ENCODE results near the gene ALG14. TPM values are rescaled to one million over a fixed set of nuclear protein-coding genes. Genes with fewer than 3 reads are reported as not detected.

Gene ALG14
- total RNA-seq, 3 donors from 2014 or later = 1.2 to 1.6 (median 1.4) TPM

DNA sequence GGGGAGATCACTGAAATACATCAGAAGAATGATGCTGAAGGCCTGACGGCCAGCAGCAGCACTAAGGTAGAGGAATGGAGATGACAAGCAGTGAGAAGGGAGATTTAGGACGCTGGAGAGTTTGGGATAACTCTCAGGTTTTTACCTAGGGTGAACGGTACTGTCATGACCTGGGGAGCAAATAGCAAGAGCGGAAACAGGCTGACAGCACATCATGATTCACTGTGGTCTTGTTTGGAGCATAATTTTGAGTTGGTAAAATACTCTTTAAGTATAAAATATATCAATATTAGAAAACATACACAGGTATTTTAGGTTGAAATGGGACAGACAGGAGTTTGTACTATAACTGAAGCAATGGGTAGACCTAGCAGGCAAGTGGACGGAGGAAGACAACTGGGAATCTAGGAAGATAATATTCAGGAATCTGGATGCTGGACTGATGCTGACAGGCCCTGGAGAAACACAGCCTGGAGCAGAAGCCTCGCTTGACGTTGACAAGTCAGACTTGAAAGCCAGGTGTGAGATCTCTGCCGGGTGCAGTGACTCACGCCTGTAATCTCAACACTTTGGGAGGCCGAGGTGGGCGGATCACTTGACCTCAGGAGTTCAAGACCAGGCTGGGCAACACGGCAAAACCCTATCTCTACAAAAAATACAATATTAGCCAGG lies 33.3 kb downstream of the ALG14 start:
- no peaks in the 10 kb centered on the region for H3K9me3 ChIP-seq
- intact Hi-C loops (cut with DNase I; ENCODE audit: low total_unique reads) = loop anchor here (10.0 kb wide), 1 partner anchor 185 kb away; no protein-coding TSS in a partner anchor
- no peak overlapping the region for H3K27ac ChIP-seq
- TF ChIP-seq POLR2A (IDR thresholded peaks at IDR 0.05) = no peak
- no peak for TF ChIP-seq POLR2AphosphoS5 (IDR thresholded peaks at IDR 0.05)
- TF ChIP-seq, protein P1, sequence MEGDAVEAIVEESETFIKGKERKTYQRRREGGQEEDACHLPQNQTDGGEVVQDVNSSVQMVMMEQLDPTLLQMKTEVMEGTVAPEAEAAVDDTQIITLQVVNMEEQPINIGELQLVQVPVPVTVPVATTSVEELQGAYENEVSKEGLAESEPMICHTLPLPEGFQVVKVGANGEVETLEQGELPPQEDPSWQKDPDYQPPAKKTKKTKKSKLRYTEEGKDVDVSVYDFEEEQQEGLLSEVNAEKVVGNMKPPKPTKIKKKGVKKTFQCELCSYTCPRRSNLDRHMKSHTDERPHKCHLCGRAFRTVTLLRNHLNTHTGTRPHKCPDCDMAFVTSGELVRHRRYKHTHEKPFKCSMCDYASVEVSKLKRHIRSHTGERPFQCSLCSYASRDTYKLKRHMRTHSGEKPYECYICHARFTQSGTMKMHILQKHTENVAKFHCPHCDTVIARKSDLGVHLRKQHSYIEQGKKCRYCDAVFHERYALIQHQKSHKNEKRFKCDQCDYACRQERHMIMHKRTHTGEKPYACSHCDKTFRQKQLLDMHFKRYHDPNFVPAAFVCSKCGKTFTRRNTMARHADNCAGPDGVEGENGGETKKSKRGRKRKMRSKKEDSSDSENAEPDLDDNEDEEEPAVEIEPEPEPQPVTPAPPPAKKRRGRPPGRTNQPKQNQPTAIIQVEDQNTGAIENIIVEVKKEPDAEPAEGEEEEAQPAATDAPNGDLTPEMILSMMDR (IDR thresholded peaks at IDR 0.05) = no peak
- H3K27me3 ChIP-seq = no peaks in the 10 kb centered on the region
- no peak overlapping the region for H3K4me3 ChIP-seq
- DNase-seq (ENCODE audit: low spot score in 2 of 2) = no peak
- no peaks in the 10 kb centered on the region for H3K36me3 ChIP-seq
- no peaks in the 10 kb centered on the region for H3K4me1 ChIP-seq

DNA sequence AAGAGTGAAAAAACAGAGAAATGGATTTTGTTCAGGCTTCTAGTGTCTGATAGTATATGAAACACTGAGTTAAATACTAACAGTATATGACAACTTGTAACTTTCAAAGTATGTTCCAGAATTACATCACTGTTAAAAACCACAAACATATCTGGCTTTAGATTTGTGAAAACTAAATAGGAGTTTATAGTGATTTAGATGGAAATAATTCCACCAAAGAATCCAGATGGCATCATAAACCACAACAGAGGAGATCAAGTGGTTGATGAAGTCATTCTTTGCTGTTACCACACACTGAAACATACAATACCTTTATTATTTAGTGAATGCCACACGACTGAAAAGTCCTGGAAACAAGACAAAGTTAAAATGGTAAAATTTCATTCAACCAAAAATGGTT lies 37.2 kb downstream of the ALG14 start:
- Histone ChIP-seq H3K36me3 (no peaks in the 10 kb centered on the region), H3K9me3 (no peaks in the 10 kb centered on the region), H3K4me3 (no peak overlapping the region), H3K4me1 (no peaks in the 10 kb centered on the region), H3K27me3 (no peaks in the 10 kb centered on the region), H3K27ac (no peak overlapping the region)
- DNase-seq (ENCODE audit: low spot score in 2 of 2) = no peak
- TF ChIP-seq, protein P1 (IDR thresholded peaks at IDR 0.05) = no peak
- no peak for TF ChIP-seq POLR2A (IDR thresholded peaks at IDR 0.05)
- intact Hi-C loops (cut with DNase I; ENCODE audit: low total_unique reads) = no loop called here

DNA sequence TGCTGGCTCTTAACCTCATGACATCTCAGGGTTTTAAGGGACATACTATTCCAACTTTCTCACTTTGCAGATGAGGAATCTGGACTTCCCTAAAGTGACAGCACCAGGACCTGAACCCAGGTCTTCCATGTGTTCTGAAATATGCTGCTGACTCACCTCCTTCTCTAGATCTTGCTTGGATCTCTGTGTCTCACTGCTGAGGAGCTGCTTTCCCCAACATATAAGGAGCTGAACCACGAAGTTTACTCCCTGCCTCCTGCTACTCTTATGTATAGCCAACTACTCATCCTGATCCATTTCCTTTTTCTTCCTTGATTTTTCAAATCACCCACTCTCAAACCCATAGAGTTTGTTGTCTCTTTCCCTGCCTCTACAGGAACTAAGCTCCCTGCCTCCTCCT lies 38.2 kb downstream of the ALG14 start:
- Histone ChIP-seq H3K4me1 (no peaks in the 10 kb centered on the region), H3K27ac (no peak overlapping the region), H3K27me3 (no peaks in the 10 kb centered on the region), H3K4me3 (no peak overlapping the region), H3K9me3 (peaks cover 0 to under 1% of the 10 kb centered on the region in 2 donors), H3K36me3 (no peaks in the 10 kb centered on the region)
- DNase-seq (ENCODE audit: low spot score in 2 of 2) = no peak
- intact Hi-C loops (cut with DNase I; ENCODE audit: low total_unique reads) = no loop called here
- TF ChIP-seq POLR2A (IDR thresholded peaks at IDR 0.05) (no peak), POLR2AphosphoS5 (IDR thresholded peaks at IDR 0.05) (no peak)
- TF ChIP-seq, protein P1 (IDR thresholded peaks at IDR 0.05) = no peak

DNA sequence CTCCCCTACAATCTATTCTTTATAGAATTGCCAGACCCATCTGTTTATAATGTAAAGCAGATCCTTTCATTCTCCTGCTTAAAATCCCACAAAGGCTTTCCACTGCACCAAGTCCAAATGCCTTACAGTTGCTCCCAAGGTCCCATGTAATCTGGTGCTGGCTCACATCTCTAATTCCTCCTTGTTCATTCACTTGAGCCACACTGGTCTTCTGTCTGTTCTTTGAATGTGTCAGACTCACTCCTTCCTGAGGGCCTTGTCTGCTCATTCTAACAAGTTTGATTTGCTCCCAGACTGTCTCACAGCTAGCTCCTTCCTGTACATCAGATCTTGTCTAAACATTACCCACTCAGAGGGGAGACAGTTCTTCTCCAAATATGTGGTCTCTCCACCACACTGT lies 38.9 kb downstream of the ALG14 start:
- H3K36me3 ChIP-seq = no peaks in the 10 kb centered on the region
- TF ChIP-seq POLR2A (IDR thresholded peaks at IDR 0.05) = no peak
- TF ChIP-seq POLR2AphosphoS5 (IDR thresholded peaks at IDR 0.05) = no peak
- TF ChIP-seq, protein P1 (IDR thresholded peaks at IDR 0.05) = no peak
- DNase-seq (ENCODE audit: low spot score in 2 of 2) = no peak
- H3K4me1 ChIP-seq = no peaks in the 10 kb centered on the region
- no peak overlapping the region for H3K4me3 ChIP-seq
- intact Hi-C loops (cut with DNase I; ENCODE audit: low total_unique reads) = no loop called here
- peaks cover 4 to 7% of the 10 kb centered on the region in 2 donors for H3K9me3 ChIP-seq
- H3K27me3 ChIP-seq = no peaks in the 10 kb centered on the region
- no peak overlapping the region for H3K27ac ChIP-seq

DNA sequence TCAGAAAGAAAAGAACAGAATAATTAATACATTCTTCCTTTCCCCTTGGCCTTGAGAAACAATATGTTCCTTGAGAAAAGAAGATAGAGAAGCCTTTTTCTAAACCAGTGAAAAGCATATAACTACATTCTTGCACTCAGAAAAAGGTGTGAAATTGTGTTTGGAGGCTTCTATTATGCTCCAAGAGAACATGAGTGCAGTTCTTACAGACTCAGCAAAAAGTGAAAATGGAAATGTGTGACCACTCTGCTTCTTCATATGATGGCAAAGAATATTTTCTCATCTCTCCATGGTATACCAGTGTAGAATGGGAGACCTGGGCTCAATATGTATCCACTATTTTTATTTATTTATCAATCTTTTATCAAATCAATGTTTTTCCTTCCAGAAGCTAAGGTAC lies 43.2 kb downstream of the ALG14 start:
- Histone ChIP-seq H3K9me3 (peaks cover 5 to 7% of the 10 kb centered on the region in 2 donors), H3K36me3 (no peaks in the 10 kb centered on the region), H3K4me1 (no peaks in the 10 kb centered on the region), H3K27me3 (no peaks in the 10 kb centered on the region), H3K4me3 (no peak overlapping the region), H3K27ac (no peak overlapping the region)
- TF ChIP-seq POLR2AphosphoS5 (IDR thresholded peaks at IDR 0.05) (no peak), POLR2A (IDR thresholded peaks at IDR 0.05) (no peak)
- TF ChIP-seq, protein P1 (IDR thresholded peaks at IDR 0.05) = no peak
- intact Hi-C loops (cut with DNase I; ENCODE audit: low total_unique reads) = no loop called here
- DNase-seq (ENCODE audit: low spot score in 2 of 2) = no peak
